WTC11 (cell line): Measurements from ENCODE around the gene CD46.

ENCODE experiments used
- CTCF ChIP-seq: fragments of 200-600 bp; IDR thresholded peaks from 2 replicates; pipeline ENCODE4 v1.8.0; 2022; ENCODE audit warnings: antibody characterized with exemption
- E2F4 ChIP-seq: sonication (generic); formaldehyde crosslinking; IDR thresholded peaks from 2 replicates; pipeline ENCODE4 v1.8.1; 2022; ENCODE audit warnings: low read depth, mild to moderate bottlenecking, moderate library complexity, missing genetic modification reagents, borderline replicate concordance
- E2F5 ChIP-seq: sonication (generic); formaldehyde crosslinking; IDR thresholded peaks from 2 replicates; pipeline ENCODE4 v1.8.1; 2022; ENCODE audit warnings: mild to moderate bottlenecking, moderate library complexity, missing genetic modification reagents
- ELF4 ChIP-seq: sonication (generic); formaldehyde crosslinking; IDR thresholded peaks from 2 replicates; pipeline ENCODE4 v1.8.1; 2022; ENCODE audit warnings: low read depth, mild to moderate bottlenecking, moderate library complexity, missing genetic modification reagents
- ETV6 ChIP-seq: sonication (generic); formaldehyde crosslinking; IDR thresholded peaks from 2 replicates; pipeline ENCODE4 v1.8.1; 2022; ENCODE audit warnings: mild to moderate bottlenecking, missing genetic modification reagents
- FOXP1 ChIP-seq: sonication (generic); formaldehyde crosslinking; IDR thresholded peaks from 2 replicates; pipeline ENCODE4 v1.8.0; 2022; ENCODE audit warnings: missing genetic modification reagents, mild to moderate bottlenecking, moderate library complexity, borderline replicate concordance
- MAX ChIP-seq: sonication (generic); formaldehyde crosslinking; IDR thresholded peaks from 2 replicates; pipeline ENCODE4 v1.8.0; 2022; ENCODE audit warnings: mild to moderate bottlenecking, missing genetic modification reagents
- ZBTB21 ChIP-seq: sonication (generic); formaldehyde crosslinking; IDR thresholded peaks from 2 replicates; pipeline ENCODE4 v1.8.1; 2023; ENCODE audit warnings: mild to moderate bottlenecking, missing genetic modification reagents, borderline replicate concordance

GRCh38 chr1:207840380-207840779 lies 88.5 kb downstream of the CD46 start:
- TF ChIP-seq CTCF (no peak), ETV6 (CRISPR knock-in tag) (no peak), ELF4 (no peak), MAX (CRISPR knock-in tag) (no peak), E2F4 (no peak), E2F5 (CRISPR knock-in tag) (no peak), ZBTB21 (CRISPR knock-in tag) (no peak), FOXP1 (no peak)
